Measurements from ENCODE around the gene HEXIM1. TPM values are rescaled to one million over a fixed set of nuclear protein-coding genes. Genes with fewer than 3 reads are reported as not detected.

HEXIM1 gene
- polyA plus RNA-seq, 3 donors, result 36.5 to 37.4 (median 37.0) TPM

DNA sequence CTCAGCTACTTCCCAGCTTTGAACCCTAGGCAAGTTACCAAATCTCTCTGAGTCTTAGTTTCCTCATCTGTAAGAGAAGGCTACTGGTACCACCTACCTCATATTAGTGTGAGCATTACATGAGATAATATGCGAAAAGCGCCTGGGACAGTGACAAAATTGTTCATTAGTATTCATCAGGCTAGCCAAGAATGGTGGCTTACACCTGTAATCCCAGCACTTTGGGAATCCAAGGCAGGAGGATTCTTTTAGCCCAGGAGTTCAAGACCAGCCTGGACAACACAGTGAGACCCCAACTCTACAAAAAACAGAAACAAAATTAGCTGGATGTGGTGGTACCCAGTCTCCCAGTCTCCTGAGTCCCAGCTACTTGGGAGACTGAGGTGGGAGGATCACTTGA is 19.3 kb upstream of the HEXIM1 start:
- no peak for DNase-seq (ENCODE audit: low read depth in 3 of 3, low spot score in 2 of 3)

DNA sequence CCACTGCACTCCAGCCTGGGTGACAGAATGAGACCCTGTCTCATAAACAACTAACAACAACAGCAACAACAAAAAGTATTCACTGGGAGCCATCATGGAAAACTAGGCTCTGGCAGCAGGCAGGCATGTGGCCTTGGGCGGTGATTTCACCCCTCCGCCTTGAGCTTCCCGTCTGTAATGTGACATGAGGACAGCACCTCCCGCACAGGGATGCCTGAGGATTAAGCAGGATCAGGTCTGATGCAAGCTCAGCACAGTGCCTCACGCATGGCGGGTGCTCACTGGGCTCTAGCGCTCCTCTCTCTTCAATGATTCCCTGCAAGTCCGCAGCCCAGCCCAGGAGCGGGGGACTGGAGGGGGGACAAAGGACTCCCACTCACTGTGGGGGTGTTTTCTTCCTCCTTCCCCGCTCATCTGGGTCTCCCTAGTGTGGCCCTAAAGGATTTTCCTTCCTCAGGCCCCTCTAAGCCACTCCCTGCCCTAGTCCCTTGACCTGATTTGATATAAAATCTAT is 18.8 kb upstream of the HEXIM1 start:
- no peak for DNase-seq (ENCODE audit: low read depth in 3 of 3, low spot score in 2 of 3)

DNA sequence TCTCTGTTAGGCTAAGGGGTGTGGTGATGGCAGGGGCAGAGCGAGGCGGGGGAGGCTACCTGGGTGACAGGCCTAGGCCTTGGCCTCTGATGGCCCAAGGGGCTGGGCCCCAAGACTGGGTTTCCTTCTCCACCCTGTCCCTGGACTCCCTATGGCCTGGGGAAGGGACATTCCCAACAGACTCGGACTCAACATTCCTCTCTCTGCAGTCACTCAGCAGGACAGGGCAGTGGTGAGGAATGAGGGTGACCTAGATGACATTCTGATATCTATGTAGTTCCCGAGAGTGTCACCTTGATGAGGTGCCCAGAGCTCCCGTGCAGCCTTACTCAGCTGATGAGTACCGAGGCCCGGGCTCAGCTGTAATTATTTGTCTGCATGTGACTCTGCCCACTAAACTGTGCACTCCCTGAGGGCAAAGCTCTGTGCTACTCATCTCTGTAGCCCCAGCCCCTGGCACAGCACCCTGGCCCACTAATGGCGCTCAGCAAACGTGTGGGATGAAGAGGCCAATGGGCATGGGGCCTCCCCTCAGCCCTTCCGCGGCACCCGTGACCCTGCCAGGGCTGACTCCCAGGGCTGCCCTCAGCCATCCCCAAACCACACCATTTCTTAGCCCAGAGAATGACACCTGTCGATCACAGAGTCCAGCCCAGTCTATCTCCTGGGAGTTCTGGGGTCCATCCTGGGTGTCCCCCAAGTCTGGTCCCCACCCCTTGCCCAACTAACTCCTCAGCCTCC is 18.2 kb upstream of the HEXIM1 start:
- no peak for DNase-seq (ENCODE audit: low read depth in 3 of 3, low spot score in 2 of 3)

DNA sequence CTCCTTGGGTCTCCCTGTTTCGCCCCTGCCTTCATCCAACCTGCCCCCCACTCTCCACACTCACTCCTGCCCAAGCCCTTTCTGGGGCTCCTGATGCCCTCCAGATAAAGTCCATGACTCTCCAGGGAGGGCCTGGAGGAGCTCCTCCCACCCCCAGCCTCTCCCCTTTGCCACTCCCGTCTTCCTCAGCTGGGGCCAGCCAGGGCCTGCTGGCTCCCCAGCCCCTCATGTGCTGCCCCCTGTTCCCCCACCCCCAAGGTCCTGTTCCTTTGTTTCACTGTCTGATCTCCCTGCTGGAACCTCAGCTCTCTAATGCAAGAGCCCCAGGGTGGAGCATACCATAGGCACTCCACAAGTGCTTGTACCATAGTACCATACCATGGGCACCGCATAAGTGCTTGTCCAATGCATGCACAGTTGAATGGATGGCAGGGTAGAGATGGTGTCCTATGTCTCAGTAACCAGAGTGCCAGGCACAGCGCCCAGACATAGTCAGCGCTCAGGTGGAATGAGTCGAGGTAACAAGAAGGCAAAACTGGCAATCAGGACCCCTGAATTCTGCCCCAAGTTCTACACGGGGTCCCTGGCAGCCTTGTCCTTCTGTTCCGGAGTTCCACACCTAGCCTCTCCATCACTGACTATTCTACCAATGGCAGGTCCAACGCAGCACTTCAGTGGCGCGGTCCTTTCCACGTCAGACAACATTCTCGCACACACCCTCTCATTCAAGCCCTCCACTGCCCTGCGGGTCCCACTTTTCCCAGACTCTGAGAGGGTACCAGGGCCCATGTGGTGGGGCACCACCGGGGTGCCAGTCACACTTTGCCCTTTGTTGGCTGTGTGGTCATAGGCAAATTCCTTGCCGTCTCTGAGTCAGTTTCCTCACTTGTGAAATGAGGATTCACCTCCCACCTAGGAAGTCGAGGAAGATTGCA is 17.3 kb upstream of the HEXIM1 start:
- DNase-seq (ENCODE audit: low read depth in 3 of 3, low spot score in 2 of 3), result no peak

DNA sequence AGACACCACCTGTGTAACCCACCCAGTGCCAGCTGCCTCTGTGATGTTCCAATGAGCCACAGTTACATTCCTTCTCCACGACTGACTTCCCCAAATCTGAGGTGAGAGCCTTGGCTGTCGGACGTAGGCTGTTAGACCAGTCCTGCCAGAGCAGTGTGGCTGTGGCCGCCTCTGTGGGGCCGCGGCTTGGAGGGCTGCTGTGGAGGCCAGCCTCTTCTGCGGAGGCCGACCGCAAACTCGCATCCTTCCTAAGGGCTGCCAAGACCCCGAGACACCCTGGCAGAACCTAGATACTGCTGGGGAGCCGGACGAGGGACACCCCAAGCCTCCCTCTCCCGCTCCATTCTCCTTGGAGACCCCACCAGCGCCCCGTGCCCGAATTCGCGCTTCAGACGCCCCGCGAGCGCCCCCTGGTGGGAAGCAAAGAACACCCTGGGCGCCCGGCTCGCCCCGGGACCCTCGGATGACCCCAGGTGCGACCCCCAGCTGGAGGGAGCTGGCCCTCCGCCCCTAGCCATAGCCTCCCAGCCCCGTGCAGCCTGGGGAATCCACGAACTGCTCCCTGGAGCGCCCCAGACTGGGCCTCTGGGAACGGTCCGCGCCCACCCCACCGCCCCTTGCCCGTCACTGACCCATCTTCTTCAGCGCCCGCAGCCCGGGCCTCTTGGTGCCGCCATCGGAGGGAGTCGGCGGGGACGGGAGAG is 16.5 kb upstream of the HEXIM1 start:
- no peak for DNase-seq (ENCODE audit: low read depth in 3 of 3, low spot score in 2 of 3)

DNA sequence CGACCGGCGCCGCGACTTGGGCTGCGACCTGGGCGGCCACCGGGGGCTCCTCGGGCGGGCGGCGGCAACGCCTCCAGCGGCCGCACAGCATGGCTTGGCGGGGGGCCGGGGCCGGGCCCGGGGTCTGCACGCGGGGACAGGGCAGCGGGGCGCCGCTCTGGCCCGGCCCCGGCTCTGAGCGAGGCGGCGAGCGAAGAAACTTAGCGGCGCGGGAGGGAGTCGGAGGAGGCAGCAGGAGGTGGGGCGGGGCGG is 16.0 kb upstream of the HEXIM1 start, which contains the start of gene PLCD3:
TSS of gene PLCD3 (minus strand) at position 196 of the 252 bp plus-strand sequence. CDS start at position 91, 105 bp downstream.
- DNase-seq (ENCODE audit: low read depth in 3 of 3, low spot score in 2 of 3), result no peak

DNA sequence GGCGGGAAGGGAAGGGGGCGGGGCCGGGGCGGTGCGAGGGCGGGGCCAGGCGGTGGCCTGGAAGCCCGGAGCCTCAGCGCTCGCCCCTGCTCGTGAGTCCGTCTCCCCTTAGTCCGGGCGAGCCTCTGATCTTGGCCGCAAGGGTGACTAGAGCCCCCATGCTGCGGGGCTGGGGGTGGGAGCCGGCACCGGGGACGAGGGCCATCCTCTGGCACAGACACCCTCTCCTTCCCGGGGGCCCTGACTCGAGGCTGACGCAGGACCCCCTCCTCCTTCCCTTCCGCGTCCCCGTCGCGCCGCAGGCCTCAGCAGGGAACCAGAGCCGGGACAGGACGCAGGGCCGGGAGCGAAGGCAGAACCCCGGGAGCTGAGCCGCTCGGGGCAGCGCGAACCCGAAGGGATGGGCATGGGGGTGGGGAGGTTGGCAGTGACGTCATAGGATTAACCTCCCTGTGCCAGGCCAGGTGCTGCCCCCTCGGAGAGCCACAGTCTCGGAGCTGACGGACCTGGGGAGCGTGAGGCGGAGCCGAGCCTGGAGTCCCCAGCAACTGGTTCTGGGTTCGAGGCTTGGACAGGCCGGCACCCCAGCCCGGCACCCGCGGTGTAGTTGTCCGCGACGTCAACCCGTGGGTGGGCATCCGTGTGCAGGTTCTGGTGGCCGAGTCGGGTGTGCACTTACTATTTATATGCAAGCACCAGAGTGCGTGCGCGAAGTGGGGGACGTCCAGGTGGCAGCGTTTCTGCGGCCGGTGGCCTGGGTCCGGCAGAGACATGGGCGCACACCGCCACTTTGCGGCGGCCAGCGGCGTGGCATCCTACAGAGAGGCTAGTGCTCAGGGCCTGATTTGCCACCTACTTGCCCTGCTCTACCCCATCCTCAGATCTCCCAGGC is 15.5 kb upstream of the HEXIM1 start:
- peak in 1 of 3 donors; percentile 57 for DNase-seq (ENCODE audit: low read depth in 3 of 3, low spot score in 2 of 3)

DNA sequence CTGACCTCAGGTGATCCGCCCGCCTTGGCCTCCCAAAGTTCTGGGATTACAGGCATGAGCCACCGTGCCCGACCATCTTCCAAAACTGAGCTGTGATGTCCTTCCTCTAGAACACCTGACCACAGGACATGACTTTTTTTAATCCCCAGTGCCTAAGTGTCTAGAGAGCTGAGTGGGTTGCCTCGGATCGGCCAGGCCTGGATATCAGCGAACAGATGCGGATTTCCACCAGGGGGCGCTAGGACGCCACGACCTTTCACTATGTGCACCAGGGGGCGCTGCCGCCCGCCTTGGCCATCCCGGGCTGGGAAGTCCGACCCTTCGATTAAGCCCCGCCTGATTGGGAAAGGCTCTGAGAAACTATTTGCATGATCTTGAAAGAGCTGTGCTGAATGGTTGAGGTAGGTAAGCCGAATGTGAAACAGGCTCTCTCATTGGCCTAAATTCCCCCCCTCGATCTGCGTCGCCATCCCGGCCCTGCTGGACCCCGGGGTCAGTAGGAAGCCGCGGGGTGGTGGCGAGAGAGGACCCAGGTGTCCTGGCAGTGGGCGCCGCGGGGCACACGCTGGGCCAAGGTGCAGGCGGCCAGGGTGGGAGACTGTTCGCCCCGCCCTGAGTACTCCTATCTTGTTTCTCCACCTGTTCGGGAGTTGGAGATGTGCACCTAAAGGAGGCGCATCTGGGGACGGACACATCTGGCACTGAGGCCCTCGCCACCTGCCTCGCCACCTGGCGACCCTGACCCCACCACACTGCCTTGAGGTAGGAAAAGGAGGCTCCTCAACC is 12.9 kb upstream of the HEXIM1 start, which contains the start of gene ACBD4:
TSS of gene ACBD4 (plus strand) at position 496 of the 786 bp plus-strand sequence. CDS start 458 bp downstream, outside the sequence.
- peak; percentile 93 to 94 (median 93) for DNase-seq (ENCODE audit: low read depth in 3 of 3, low spot score in 2 of 3)

DNA sequence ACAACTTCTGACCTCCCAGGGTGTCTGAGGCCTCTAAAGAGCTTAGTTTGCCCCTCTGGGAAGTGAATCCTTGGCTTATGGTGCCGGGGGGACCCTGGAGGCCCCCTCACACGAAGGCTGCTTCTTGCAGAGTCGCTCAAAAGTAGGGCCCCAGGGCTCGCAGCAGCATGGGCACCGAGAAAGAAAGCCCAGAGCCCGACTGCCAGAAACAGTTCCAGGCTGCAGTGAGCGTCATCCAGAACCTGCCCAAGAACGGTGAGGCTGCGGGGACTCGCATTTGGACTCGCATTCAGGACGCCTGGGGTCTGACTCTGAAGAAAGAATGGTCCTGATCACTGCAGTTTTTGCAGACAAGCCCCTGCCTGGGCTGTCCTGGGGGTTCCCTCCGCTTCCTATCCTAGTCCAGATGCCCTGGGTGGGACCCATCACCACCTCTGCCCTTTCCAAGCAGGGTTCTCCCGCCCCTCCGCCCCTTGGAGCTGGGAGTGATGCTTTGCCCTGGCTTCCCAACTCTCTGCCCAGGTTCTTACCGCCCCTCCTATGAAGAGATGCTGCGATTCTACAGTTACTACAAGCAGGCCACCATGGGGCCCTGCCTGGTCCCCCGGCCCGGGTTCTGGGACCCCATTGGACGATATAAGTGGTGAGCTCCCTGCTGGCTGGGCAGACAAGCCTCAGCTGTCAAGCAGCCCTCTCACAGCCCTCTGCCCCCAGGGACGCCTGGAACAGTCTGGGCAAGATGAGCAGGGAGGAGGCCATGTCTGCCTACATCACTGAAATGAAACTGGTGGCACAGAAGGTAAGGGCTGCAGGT is 12.1 kb upstream of the HEXIM1 start:
- DNase-seq (ENCODE audit: low read depth in 3 of 3, low spot score in 2 of 3), result no peak

DNA sequence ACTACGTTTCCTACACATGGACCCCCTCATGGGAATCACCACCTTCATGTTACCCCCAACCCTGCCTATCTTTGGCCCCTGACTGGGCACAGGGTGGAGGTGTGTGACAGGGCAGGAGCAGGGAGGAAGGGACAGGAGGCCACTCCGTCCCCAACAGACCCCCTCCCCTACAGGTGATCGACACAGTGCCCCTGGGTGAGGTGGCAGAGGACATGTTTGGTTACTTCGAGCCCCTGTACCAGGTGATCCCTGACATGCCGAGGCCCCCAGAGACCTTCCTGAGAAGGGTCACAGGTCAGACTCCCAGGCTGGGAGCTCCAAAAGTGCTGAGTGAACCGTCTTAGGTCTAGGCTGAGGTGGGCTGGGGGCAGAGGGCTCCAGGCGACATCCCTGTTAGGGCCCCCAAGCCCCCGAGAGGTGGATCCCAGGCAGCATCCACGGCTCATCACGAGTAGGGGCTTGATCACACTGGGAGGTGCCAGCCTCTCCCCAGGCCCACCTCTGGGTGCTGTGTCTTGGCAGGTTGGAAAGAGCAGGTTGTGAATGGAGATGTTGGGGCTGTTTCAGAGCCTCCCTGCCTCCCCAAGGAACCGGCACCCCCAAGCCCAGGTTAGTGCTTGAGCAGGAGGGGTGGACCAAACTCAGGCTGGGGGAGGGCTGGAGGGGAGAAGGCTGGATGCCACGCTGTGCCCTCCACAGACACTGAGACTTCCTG is 11.3 kb upstream of the HEXIM1 start:
- no peak for DNase-seq (ENCODE audit: low read depth in 3 of 3, low spot score in 2 of 3)

DNA sequence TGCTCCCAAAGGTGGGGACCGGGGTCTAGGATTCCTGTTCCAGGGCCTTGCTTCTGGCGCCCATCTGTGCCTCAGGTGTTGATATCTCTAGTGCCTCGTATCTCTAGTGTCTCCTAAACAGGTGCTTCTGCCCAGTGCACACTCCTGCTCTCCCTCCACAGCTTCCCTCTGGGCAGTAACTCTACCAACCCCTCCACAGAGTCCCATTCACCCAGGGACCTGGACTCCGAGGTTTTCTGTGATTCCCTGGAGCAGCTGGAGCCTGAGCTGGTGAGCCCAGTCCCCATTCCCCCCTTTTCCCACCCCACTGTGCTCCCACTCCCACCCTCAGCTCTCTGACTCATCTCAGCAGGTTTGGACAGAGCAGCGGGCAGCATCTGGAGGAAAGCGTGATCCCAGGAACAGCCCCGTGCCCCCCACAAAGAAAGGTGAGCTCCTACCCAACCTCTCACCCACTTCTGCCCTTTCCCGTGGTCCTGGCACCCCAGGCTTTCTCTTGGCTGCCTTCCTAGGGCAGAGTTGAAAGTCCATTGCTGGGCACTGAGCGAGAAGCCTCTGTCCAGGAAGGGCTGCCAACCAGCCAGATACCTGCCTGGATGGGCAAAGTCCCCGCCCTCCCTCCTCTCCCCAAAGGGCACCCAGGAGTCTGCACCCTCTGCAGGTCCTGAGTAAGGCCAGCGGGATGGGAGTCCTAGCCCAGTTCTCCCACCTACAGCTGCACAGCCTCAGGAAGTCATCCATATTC is 10.5 kb upstream of the HEXIM1 start:
- DNase-seq (ENCODE audit: low read depth in 3 of 3, low spot score in 2 of 3), result no peak

DNA sequence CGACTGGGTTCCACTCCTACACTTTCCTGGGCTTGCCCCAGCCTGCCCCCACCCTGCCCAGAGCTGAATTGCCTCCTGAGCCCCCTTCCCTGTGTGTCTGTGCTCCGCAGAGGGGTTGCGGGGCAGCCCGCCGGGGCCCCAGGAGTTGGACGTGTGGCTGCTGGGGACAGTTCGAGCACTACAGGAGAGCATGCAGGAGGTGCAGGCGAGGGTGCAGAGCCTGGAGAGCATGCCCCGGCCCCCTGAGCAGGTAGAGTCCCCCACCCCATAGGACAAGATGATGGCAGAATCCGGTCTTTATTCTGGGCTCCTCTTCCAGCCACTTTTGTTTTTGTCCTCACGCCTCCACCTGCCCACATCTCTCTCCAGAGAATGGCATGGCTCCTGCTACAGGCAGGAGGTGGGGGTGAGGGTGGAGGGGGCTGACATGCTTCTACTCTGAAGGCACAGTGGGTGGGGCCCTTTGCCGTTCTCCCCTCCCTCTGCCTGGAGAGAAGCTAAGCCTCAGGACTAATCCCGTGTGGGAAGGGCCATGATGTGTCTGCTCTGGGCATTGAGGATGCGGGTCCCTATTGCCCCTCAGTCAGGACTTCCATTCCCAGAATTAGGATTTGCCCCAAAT is 9.3 kb upstream of the HEXIM1 start:
- no peak for DNase-seq (ENCODE audit: low read depth in 3 of 3, low spot score in 2 of 3)

DNA sequence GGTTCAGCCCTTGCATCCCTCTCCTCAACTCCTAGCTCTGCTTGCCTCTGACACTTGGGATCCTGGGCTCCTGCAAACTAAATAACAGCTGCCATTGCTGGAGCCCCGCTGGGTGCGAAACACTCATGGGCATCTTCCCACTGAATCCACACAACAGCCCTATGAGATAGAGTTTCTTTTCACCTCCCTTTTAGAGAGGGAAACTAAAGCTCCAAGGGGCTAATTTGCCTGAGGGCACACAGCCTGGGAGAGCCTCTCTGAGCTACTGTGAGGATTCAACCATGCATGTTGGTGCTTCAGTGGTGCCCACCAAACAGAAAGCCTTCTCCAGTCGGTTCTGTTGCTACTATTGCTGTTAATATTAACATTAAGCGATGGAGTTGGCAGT is 8.7 kb upstream of the HEXIM1 start:
- no peak for DNase-seq (ENCODE audit: low read depth in 3 of 3, low spot score in 2 of 3)

DNA sequence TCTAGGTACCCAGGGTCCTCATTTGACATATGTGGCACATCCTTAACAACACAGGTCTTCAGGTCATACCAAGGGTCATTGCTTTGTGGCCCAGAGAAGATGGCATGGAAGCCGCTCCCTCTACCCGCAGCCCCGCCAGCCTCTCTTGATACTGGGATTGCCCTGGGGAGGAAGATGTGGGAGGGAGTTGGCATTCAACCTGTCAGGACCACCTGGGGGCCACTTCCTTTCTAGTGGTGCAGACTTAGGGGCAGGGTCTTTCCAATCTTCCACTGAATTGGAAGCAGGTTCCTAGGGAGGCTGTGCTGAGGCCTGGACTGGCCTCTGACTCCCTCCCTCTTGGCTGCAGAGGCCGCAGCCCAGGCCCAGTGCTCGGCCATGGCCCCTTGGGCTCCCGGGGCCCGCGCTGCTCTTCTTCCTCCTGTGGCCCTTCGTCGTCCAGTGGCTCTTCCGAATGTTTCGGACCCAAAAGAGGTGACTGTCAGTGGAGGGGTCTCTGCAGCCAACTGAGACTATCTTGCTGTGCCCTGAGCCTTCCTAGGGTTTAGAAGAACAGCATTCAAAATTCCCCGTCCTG is 5.1 kb upstream of the HEXIM1 start:
- DNase-seq (ENCODE audit: low read depth in 3 of 3, low spot score in 2 of 3), result no peak

DNA sequence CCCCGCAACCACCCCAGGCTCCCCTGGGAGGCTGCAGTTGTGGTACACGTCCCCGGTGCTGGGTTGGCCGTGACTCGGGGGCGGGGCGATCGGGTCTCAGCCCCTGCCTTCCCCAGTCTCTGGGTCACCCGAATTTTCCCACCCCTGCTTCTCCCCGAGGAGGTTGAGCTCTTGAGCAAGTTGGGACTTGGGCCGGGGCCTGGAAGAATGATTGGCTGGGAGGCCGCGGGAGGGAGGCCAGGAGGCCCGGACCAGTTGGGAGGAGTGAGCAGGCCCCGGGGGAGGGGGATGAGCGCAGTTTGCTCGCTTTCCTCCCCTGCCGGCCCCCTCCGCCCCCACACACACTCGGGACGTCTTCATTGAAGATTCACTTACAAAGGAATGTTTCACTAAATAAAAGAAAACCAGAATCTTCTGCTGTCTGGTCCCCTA is 4.5 kb upstream of the HEXIM1 start:
- DNase-seq (ENCODE audit: low read depth in 3 of 3, low spot score in 2 of 3), result peak in 1 of 3 donors; percentile 64

Data from right renal cortex interstitium (tissue), 3 donors.